GM12878 (cell line): Measurements from ENCODE around the gene RAB26.

Experiments used
- BCL11A ChIP-seq: IDR thresholded peaks from 2 replicates; pipeline ENCODE4 v1.6.1; 2011; ENCODE audit warnings: low read depth, low read length
- EP300 ChIP-seq, 2 experiments: fragments of 150-350 bp in 1 of 2; IDR thresholded peaks; 2 replicates each; pipeline ENCODE4 v1.6.1; 2011 to 2012; ENCODE audit warnings: low read depth in 2 of 2, low read length in 2 of 2, borderline replicate concordance in 1 of 2, improper control_type of control experiment in 1 of 2, inconsistent platforms in 1 of 2; ENCODE audit not compliant: control insufficient read depth in 1 of 2
- EZH2 ChIP-seq: IDR thresholded peaks from 2 replicates; pipeline ENCODE4 v1.6.1; 2012; ENCODE audit warnings: low read depth, mild to moderate bottlenecking, control low read depth, inconsistent platforms, low read length, borderline replicate concordance; ENCODE audit not compliant: control insufficient read depth
- HCFC1 ChIP-seq: fragments of 150-350 bp; IDR thresholded peaks from 2 replicates; pipeline ENCODE4 v1.6.1; 2014; ENCODE audit warnings: low read length
- JUND ChIP-seq: IDR thresholded peaks from 2 replicates; pipeline ENCODE4 v1.6.1; 2012; ENCODE audit warnings: low read depth, mild to moderate bottlenecking, low read length, improper control_type of control experiment, moderate library complexity
- MYC ChIP-seq: IDR thresholded peaks from 2 replicates; pipeline ENCODE4 v1.6.1; 2011; ENCODE audit warnings: mild to moderate bottlenecking, low read length, moderate library complexity, inconsistent platforms; ENCODE audit not compliant: insufficient read depth, insufficient replicate concordance, insufficient read length, severe bottlenecking
- POLR2A ChIP-seq: IDR thresholded peaks from 2 replicates; pipeline ENCODE4 v1.6.1; 2011; ENCODE audit warnings: low read depth, mild to moderate bottlenecking, low read length
- SPI1 ChIP-seq: IDR thresholded peaks from 2 replicates; pipeline ENCODE4 v1.6.1; 2011; ENCODE audit warnings: low read depth, mild to moderate bottlenecking, low read length, moderate library complexity, borderline replicate concordance; ENCODE audit not compliant: insufficient read depth
- YY1 ChIP-seq: IDR thresholded peaks from 2 replicates; pipeline ENCODE4 v1.6.1; 2011; ENCODE audit warnings: low read depth, mild to moderate bottlenecking, low read length
- TF ChIP-seq, protein P1 (sequence below): IDR thresholded peaks from 2 replicates; pipeline ENCODE4 v1.6.1; 2012; ENCODE audit warnings: low read depth, low read length, improper control_type of control experiment
- TF ChIP-seq, protein P2 (sequence below), 3 experiments: IDR thresholded peaks in 2 of 3; conservative IDR thresholded peaks in 1 of 3; 2 replicates each; pipeline ENCODE4 v1.5.1; 2011; ENCODE audit warnings: low read depth in 3 of 3, low read length in 3 of 3, mild to moderate bottlenecking in 3 of 3, control low read depth in 2 of 3, moderate library complexity in 2 of 3, inconsistent platforms in 1 of 3, mixed read lengths in 1 of 3; ENCODE audit not compliant: control insufficient read depth in 2 of 3, insufficient read depth in 1 of 3; ENCODE audit errors: extremely low read depth in 1 of 3

DNA sequence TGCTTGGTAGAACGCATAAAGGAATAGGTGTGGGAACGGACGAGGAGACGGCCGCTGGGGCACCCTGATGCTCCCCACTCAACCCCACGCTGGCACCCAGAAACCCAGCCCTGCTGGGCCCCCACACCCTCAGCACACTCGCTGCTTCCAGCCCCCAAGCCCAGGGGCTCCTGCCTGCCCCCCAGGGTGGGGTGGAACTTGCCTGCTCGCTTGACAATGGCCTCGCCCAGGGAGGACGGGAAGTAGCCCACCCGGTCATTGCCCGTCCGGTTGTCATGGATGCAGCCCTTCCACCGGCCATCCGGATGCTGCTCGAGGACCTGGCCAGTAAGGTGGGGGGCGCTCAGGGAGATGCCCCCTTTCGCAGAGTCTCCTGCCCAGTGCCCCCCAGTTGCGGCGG lies 38.1 kb downstream of the RAB26 start:
- TF ChIP-seq YY1 (no peak), SPI1 (no peak), BCL11A (no peak), JUND (no peak), EP300 (IDR thresholded peaks at IDR 0.05; ENCODE audit: borderline replicate concordance in 1 of 2, control insufficient read depth in 1 of 2, low read depth in 2 of 2, low read length in 2 of 2) (no peak), MYC (no peak), EZH2 (no peak), POLR2A (no peak), HCFC1 (no peak)
- TF ChIP-seq, protein P1, sequence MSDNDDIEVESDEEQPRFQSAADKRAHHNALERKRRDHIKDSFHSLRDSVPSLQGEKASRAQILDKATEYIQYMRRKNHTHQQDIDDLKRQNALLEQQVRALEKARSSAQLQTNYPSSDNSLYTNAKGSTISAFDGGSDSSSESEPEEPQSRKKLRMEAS = no peak
- TF ChIP-seq, protein P2, sequence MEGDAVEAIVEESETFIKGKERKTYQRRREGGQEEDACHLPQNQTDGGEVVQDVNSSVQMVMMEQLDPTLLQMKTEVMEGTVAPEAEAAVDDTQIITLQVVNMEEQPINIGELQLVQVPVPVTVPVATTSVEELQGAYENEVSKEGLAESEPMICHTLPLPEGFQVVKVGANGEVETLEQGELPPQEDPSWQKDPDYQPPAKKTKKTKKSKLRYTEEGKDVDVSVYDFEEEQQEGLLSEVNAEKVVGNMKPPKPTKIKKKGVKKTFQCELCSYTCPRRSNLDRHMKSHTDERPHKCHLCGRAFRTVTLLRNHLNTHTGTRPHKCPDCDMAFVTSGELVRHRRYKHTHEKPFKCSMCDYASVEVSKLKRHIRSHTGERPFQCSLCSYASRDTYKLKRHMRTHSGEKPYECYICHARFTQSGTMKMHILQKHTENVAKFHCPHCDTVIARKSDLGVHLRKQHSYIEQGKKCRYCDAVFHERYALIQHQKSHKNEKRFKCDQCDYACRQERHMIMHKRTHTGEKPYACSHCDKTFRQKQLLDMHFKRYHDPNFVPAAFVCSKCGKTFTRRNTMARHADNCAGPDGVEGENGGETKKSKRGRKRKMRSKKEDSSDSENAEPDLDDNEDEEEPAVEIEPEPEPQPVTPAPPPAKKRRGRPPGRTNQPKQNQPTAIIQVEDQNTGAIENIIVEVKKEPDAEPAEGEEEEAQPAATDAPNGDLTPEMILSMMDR (IDR thresholded peaks at IDR 0.05 in 2 of 3, conservative IDR thresholded peaks at IDR 0.05 in 1 of 3; ENCODE audit: control insufficient read depth in 2 of 3, extremely low read depth in 1 of 3, insufficient read depth in 1 of 3, low read depth in 3 of 3, low read length in 3 of 3) = no peak
